Nephron (organoid): Measurements from ENCODE around the gene HTT.

Source experiments
- H3K27ac Mint-ChIP-seq, 3 experiments: 2 replicates each; pipeline ENCODE4 v1.8.0; 2020; ENCODE audit warnings: mixed read lengths in 3 of 3, mild to moderate bottlenecking in 2 of 3, moderate library complexity in 1 of 3
- H3K27me3 Mint-ChIP-seq: 2 replicates; pipeline ENCODE4 v1.8.0; 2021; ENCODE audit warnings: low read depth, mild to moderate bottlenecking, moderate library complexity, mixed read lengths
- H3K36me3 Mint-ChIP-seq: 2 replicates; pipeline ENCODE4 v1.8.0; 2020; ENCODE audit warnings: low read depth, mixed read lengths
- H3K4me1 Mint-ChIP-seq: 2 replicates; pipeline ENCODE4 v1.8.0; 2020; ENCODE audit warnings: mixed read lengths
- H3K4me3 Mint-ChIP-seq, 3 experiments: 2 replicates each; pipeline ENCODE4 v1.8.0; 2020; ENCODE audit warnings: mild to moderate bottlenecking in 3 of 3, mixed read lengths in 3 of 3, moderate library complexity in 2 of 3
- H3K9me3 Mint-ChIP-seq: 2 replicates; pipeline ENCODE4 v1.8.0; 2020; ENCODE audit warnings: mixed read lengths
- CTCF ChIP-seq, 3 experiments: fragments of 200-600 bp; sonication (generic); IDR thresholded peaks; one replicate each; pipeline ENCODE4 v1.5.0; 2021; ENCODE audit warnings: antibody characterized with exemption in 3 of 3; ENCODE audit not compliant: unreplicated experiment in 3 of 3

Gene HTT

GRCh38 chr4:3280466-3280865, 206.0 kb downstream of the HTT start:
- Mint-ChIP-seq H3K4me1 (no peaks in the 10 kb centered on the region), H3K27ac (no peak overlapping the region), H3K36me3 (peaks cover 12% of the 10 kb centered on the region), H3K27me3 (peaks cover 16% of the 10 kb centered on the region), H3K9me3 (peaks cover 22% of the 10 kb centered on the region), H3K4me3 (no peak overlapping the region)
- no peak for TF ChIP-seq CTCF (IDR thresholded peaks at IDR 0.05; ENCODE audit: unreplicated experiment in 3 of 3)

DNA sequence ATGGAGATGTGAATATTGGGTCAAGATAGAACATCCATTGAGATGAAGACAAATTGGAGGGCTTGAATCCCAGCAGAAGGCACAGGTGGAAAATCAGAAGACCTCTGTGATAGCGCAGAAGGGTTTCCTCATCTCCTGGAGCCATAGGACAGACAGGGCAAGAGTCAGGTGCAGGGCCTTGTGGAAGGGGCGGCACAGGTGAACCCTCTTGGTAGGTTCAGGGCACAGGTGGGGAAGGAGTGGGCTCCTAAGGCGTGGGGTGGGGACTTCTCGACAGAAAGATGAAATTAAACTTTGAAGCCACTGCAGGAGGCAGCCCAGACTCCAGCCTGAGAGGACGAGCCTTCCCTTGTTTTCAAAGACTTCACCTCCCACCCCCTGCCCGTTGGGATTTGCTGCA, 209.0 kb downstream of the HTT start:
- H3K4me3 Mint-ChIP-seq, result no peak overlapping the region
- peaks cover 21% of the 10 kb centered on the region for H3K27me3 Mint-ChIP-seq
- no peak overlapping the region for H3K27ac Mint-ChIP-seq
- peaks cover 21% of the 10 kb centered on the region for H3K9me3 Mint-ChIP-seq
- TF ChIP-seq CTCF (IDR thresholded peaks at IDR 0.05; ENCODE audit: unreplicated experiment in 3 of 3), result no peak
- H3K4me1 Mint-ChIP-seq, result peaks cover 9% of the 10 kb centered on the region
- H3K36me3 Mint-ChIP-seq, result peaks cover 12% of the 10 kb centered on the region

DNA sequence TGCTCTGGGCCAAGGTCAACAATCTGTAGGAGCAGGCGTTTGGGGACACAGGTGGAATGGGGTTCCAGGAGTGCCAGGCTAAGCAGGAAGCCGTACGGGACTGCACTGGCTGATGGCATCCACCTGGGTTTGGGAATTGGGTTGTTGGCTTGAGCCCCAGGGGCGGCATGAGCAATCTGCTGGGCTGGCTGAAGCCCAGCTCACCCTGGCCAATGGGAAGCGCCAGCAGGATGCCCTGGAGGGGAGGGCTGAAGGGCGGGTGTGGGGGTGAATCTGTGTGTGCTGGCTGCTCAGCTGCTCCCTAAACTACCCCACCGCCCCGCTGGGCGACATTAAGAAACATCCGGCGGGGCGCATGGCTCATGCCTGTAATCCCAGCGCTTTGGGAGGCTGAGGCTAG, 209.4 kb downstream of the HTT start:
- no peak for TF ChIP-seq CTCF (IDR thresholded peaks at IDR 0.05; ENCODE audit: unreplicated experiment in 3 of 3)
- peaks cover 20% of the 10 kb centered on the region for H3K9me3 Mint-ChIP-seq
- peaks cover 9% of the 10 kb centered on the region for H3K4me1 Mint-ChIP-seq
- peaks cover 21% of the 10 kb centered on the region for H3K27me3 Mint-ChIP-seq
- H3K36me3 Mint-ChIP-seq, result peaks cover 12% of the 10 kb centered on the region
- H3K27ac Mint-ChIP-seq, result no peak overlapping the region
- no peak overlapping the region for H3K4me3 Mint-ChIP-seq

GRCh38 chr4:3284734-3285557, 210.5 kb downstream of the HTT start:
- Mint-ChIP-seq H3K4me3 (no peak overlapping the region), H3K36me3 (peaks cover 12% of the 10 kb centered on the region), H3K9me3 (peaks cover 20% of the 10 kb centered on the region), H3K27me3 (peaks cover 21% of the 10 kb centered on the region), H3K4me1 (peaks cover 9% of the 10 kb centered on the region), H3K27ac (no peak overlapping the region)
- no peak for TF ChIP-seq CTCF (IDR thresholded peaks at IDR 0.05; ENCODE audit: unreplicated experiment in 3 of 3)

- Mint-ChIP-seq H3K36me3 (peaks cover 7% of the 10 kb centered on the region), H3K27ac (no peak overlapping the region), H3K4me1 (peaks cover 9% of the 10 kb centered on the region), H3K27me3 (peaks cover 21% of the 10 kb centered on the region), H3K9me3 (peaks cover 17% of the 10 kb centered on the region), H3K4me3 (no peak overlapping the region)
- TF ChIP-seq CTCF (IDR thresholded peaks at IDR 0.05; ENCODE audit: unreplicated experiment in 3 of 3), result no peak
Observed at GRCh38 chr4:3285558-3286334, 211.3 kb downstream of the HTT start.
